Upper lobe of left lung (tissue), 6 donors: Measurements from ENCODE around the gene PARVB. TPM values are rescaled to one million over a fixed set of nuclear protein-coding genes. Genes with fewer than 3 reads are reported as not detected.

Experiments
- ATAC-seq, 2 donors: fragments of 200-7000 bp; cut with Tn5 transposase; one replicate each; pipeline ENCODE4 v1.9.1; 2022; ENCODE audit warnings: mild to moderate bottlenecking in 2 of 2, moderate library complexity in 2 of 2; ENCODE audit not compliant: low FRiP score in 2 of 2
- DNase-seq, 2 donors: peaks; one replicate each; pipeline ENCODE4 v3.0.0-alpha.2; 2019 to 2020
- H3K27ac ChIP-seq, 4 donors: fragments of 200-600 bp; sonication (generic); one replicate each; pipeline ENCODE4 v1.5.1; 2016 to 2019
- H3K27me3 ChIP-seq, 4 donors: fragments of 200-600 bp; sonication (generic); one replicate each; pipeline ENCODE4 v1.5.1; 2017 to 2019
- H3K36me3 ChIP-seq, 4 donors: fragments of 200-600 bp; sonication (generic); one replicate each; pipeline ENCODE4 v1.5.1; 2016 to 2019
- H3K4me1 ChIP-seq, 4 donors: fragments of 200-600 bp; sonication (generic); one replicate each; pipeline ENCODE4 v1.5.1; 2018 to 2019
- H3K4me3 ChIP-seq, 4 donors: fragments of 200-600 bp; sonication (generic); one replicate each; pipeline ENCODE4 v1.5.1; 2017 to 2019; ENCODE audit warnings: mild to moderate bottlenecking in 2 of 4, moderate library complexity in 1 of 4
- H3K9me3 ChIP-seq, 4 donors: fragments of 200-600 bp; sonication (generic); one replicate each; pipeline ENCODE4 v1.5.1; 2018 to 2019
- EP300 ChIP-seq, 4 donors: sonication (generic); formaldehyde crosslinking; IDR thresholded peaks; one replicate each; pipeline ENCODE4 v1.5.1; 2017; ENCODE audit warnings: antibody characterized with exemption in 4 of 4, control low read depth in 2 of 4
- POLR2A ChIP-seq, 4 donors: fragments of 450-650 bp; IDR thresholded peaks; one replicate each; pipeline ENCODE4 v1.5.1; 2016 to 2017; ENCODE audit warnings: antibody characterized with exemption in 4 of 4, mild to moderate bottlenecking in 2 of 4
- POLR2AphosphoS5 ChIP-seq, 2 donors: sonication (generic); formaldehyde crosslinking; IDR thresholded peaks; one replicate each; pipeline ENCODE4 v1.5.1; 2017; ENCODE audit warnings: antibody characterized with exemption in 2 of 2
- whole genome bisulfite sequencing, 2 donors: methylation state at CpG; one replicate each; pipeline ENCODE4 v1.1.5; 2017 to 2018; 5-methylcytosine and 5-hydroxymethylcytosine counted together
- total RNA-seq, 6 donors: library from RNA; depleted of rRNA in 4 of 6; stranded (reverse); fragments of >200 nt in 4 of 6; gene quantifications; one replicate each; pipeline versions ENCODE4 v1.1.0 to v1.2.1, GENCODE V29; 2016 to 2021
- TF ChIP-seq, protein P1 (sequence below), 6 experiments: fragments of 450-650 bp in 4 of 6; fragments of 200-600 bp in 2 of 6; sonication (generic) in 2 of 6; IDR thresholded peaks; one replicate each; pipeline ENCODE4 v1.5.1; 2016 to 2019; ENCODE audit warnings: antibody characterized with exemption in 6 of 6
- donor health status: DM: no; HTN: no; CAD: no; lungs with moderate emphysema.
- donor health status: DM: no; HTN: yes; CAD: no; lungs with severe emphysema.

The PARVB gene
- total RNA-seq, 6 donors from 2014 or later, result 14.5 to 56.1 (median 37.0) TPM

DNA sequence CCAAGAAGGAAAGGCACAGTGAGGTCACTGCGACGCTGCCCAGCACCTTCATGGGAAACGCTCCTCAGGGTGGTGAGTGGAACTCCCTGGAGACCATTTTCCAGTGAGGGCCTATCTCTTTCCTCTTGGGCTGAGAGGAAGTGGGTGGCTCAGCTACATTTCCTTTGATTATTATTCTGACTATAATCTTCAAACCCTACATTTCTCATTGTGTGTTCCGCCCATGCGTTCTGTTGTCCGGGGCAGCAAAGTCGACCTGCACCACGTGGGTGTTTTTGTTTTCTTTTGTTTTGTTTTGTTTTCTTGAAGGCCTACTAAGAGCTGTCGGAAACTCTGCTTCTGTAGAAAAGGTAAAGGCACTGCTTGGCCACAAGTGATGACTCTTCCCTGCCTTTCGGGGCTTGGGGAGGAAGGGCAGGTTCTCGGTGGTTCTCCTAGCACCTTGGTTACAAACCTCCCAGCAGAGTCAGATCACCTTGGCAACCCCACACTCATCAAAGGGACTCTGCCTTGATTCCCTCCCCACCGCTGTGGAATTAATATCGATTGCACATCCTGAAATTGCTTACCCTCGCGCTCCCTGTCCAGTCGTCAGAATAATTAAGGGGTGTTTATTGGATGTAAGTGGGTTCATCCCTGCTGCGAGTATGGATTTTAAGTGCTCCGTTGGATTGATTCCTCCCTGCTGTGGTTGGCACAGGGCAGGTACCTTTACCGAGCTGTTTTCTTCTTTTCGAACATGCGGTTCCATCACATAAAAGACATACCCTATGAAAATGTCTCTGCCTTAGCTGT is 7.3 kb downstream of the PARVB start:
- no peaks in the 10 kb centered on the region for H3K9me3 ChIP-seq
- peak in 2 of 4 donors; percentile 38 to 50 for TF ChIP-seq EP300 (IDR thresholded peaks at IDR 0.05)
- TF ChIP-seq POLR2AphosphoS5 (IDR thresholded peaks at IDR 0.05), result peak; percentile 56 to 68
- TF ChIP-seq, protein P1, sequence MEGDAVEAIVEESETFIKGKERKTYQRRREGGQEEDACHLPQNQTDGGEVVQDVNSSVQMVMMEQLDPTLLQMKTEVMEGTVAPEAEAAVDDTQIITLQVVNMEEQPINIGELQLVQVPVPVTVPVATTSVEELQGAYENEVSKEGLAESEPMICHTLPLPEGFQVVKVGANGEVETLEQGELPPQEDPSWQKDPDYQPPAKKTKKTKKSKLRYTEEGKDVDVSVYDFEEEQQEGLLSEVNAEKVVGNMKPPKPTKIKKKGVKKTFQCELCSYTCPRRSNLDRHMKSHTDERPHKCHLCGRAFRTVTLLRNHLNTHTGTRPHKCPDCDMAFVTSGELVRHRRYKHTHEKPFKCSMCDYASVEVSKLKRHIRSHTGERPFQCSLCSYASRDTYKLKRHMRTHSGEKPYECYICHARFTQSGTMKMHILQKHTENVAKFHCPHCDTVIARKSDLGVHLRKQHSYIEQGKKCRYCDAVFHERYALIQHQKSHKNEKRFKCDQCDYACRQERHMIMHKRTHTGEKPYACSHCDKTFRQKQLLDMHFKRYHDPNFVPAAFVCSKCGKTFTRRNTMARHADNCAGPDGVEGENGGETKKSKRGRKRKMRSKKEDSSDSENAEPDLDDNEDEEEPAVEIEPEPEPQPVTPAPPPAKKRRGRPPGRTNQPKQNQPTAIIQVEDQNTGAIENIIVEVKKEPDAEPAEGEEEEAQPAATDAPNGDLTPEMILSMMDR (IDR thresholded peaks at IDR 0.05), result no peak
- TF ChIP-seq POLR2A (IDR thresholded peaks at IDR 0.05), result peak in 1 of 4 donors; percentile 3
- peak overlapping the region; percentile 80 to 98 (median 96) for H3K27ac ChIP-seq
- peaks cover 35 to 58% (median 41%) of the 10 kb centered on the region in 4 donors for H3K4me1 ChIP-seq
- no peaks in the 10 kb centered on the region for H3K27me3 ChIP-seq
- ATAC-seq (no peak), DNase-seq (no peak)
- H3K4me3 ChIP-seq, result no peak overlapping the region
- WGBS, 2 donors, result 62 to 70% methylated on average over 21 of the region's 21 CpGs
- no peaks in the 10 kb centered on the region for H3K36me3 ChIP-seq

DNA sequence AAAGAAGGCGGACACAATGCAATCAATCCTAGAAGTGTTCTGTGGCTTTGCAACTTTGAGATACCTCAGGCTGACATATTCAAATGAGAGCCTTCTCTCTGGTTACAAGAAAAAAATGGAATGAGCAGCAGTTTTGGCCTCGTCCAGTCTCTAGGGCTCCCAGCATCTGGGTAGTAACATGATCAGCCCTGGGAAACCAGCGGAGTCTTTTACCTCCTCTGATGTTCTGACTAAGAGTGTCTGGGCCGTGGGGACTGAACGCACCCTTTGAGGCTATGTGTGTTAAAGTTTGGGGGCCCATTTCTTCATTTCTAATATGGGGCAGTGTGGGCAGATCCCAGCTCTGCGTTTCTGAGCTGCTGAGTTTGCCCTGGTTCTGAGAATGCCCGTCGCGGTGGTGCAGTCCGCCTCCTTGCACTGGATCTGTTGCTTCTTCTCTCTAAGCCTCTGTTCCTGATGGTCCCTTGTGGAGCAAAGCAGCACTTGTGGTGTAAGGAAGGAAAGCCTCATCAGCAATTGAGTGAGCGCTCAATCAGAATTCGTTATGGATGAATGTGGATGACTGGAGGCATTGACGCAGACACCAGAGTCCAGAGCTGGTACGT is 8.1 kb downstream of the PARVB start:
- H3K27me3 ChIP-seq, result no peaks in the 10 kb centered on the region
- no peak for TF ChIP-seq POLR2A (IDR thresholded peaks at IDR 0.05)
- no peak for TF ChIP-seq EP300 (IDR thresholded peaks at IDR 0.05)
- TF ChIP-seq, protein P1 (IDR thresholded peaks at IDR 0.05), result no peak
- TF ChIP-seq POLR2AphosphoS5 (IDR thresholded peaks at IDR 0.05), result no peak
- DNase-seq, result no peak
- H3K27ac ChIP-seq, result peak overlapping the region in 3 of 4 donors; percentile 52 to 97 (median 94)
- H3K36me3 ChIP-seq, result no peaks in the 10 kb centered on the region
- H3K4me3 ChIP-seq, result no peak overlapping the region
- H3K4me1 ChIP-seq, result peaks cover 31 to 49% (median 38%) of the 10 kb centered on the region in 4 donors
- WGBS, 2 donors, result 90 to 95% methylated on average over 14 of the region's 14 CpGs
- ATAC-seq, result peak in 1 of 2 donors; percentile 68
- H3K9me3 ChIP-seq, result no peaks in the 10 kb centered on the region

DNA sequence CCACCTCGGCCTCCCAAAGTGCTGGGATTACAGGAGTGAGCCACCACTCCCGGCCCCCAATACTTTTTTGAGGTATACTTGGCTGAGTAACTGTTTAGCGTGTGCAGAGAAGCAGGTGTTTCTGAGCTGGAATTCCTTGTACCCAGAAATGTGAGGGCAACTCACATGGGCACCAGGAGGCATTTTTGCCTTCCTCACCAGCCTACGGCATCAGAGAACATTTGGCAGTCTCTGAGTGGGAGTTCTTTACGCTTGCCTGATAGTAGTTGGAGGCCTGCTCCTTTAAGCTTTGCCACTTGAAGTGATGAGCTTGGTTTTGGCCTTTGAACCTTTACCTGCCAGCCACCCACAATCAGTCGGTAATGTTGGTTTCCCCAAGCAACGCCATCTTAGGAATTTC is 9.2 kb downstream of the PARVB start:
- no peak for DNase-seq
- no peaks in the 10 kb centered on the region for H3K9me3 ChIP-seq
- no peak overlapping the region for H3K4me3 ChIP-seq
- peaks cover 28 to 47% (median 32%) of the 10 kb centered on the region in 4 donors for H3K4me1 ChIP-seq
- TF ChIP-seq, protein P1 (IDR thresholded peaks at IDR 0.05), result no peak
- TF ChIP-seq POLR2A (IDR thresholded peaks at IDR 0.05), result no peak
- no peak for TF ChIP-seq EP300 (IDR thresholded peaks at IDR 0.05)
- TF ChIP-seq POLR2AphosphoS5 (IDR thresholded peaks at IDR 0.05), result no peak
- 94 to 96% methylated on average over 5 to 7 of the region's 7 CpGs for WGBS, 2 donors
- peak overlapping the region in 3 of 4 donors; percentile 27 to 97 (median 94) for H3K27ac ChIP-seq
- no peaks in the 10 kb centered on the region for H3K36me3 ChIP-seq
- H3K27me3 ChIP-seq, result no peaks in the 10 kb centered on the region
- ATAC-seq, result no peak

DNA sequence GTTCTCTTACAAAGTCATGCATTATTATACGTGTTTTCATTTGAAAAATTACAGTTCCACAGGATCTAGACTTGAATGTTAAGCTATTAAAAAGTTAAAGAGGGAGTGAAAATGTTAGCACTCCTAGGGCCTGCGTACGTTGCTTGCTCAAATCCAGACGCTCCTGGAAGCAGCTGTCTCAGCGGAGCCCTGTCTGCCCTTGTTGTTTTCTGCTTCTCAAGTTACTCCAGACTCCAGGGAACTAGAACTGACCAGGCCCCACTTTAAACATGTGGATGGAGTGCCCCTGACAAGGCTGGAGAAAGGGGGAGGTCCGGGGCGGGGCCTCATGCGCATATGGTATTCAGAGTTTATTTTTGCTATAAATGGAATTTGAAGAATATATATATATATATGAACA is 9.6 kb downstream of the PARVB start:
- H3K27me3 ChIP-seq, result no peaks in the 10 kb centered on the region
- DNase-seq (no peak), ATAC-seq (no peak)
- peaks cover 27 to 46% (median 30%) of the 10 kb centered on the region in 4 donors for H3K4me1 ChIP-seq
- H3K9me3 ChIP-seq, result no peaks in the 10 kb centered on the region
- peak overlapping the region in 2 of 4 donors; percentile 94 to 97 for H3K27ac ChIP-seq
- no peak overlapping the region for H3K4me3 ChIP-seq
- WGBS, 2 donors, result 74 to 75% methylated on average over 8 of the region's 8 CpGs
- TF ChIP-seq POLR2AphosphoS5 (IDR thresholded peaks at IDR 0.05), result no peak
- no peak for TF ChIP-seq POLR2A (IDR thresholded peaks at IDR 0.05)
- TF ChIP-seq, protein P1 (IDR thresholded peaks at IDR 0.05), result no peak
- no peak for TF ChIP-seq EP300 (IDR thresholded peaks at IDR 0.05)
- H3K36me3 ChIP-seq, result no peaks in the 10 kb centered on the region
